Esophagus squamous epithelium (tissue), 5 donors: Measurements from ENCODE around the gene RNF112. TPM values are rescaled to one million over a fixed set of nuclear protein-coding genes. Genes with fewer than 3 reads are reported as not detected.

Experiments used
- DNase-seq: peaks from one replicate; lab custom pipeline; 2025; lab: John Stamatoyannopoulos, UW
- H3K27ac ChIP-seq, 4 donors: fragments of 200-600 bp; sonication (generic); one replicate each; pipeline ENCODE4 v1.5.1; 2016 to 2019; ENCODE audit warnings: mild to moderate bottlenecking in 1 of 4
- H3K27me3 ChIP-seq, 4 donors: fragments of 200-600 bp; sonication (generic); 1 replicate in 3 of 4; 2 replicates in 1 of 4; pipeline versions ENCODE4 v1.5.1 to v1.6.0; 2017 to 2021; ENCODE audit warnings: antibody characterized with exemption in 1 of 4
- H3K36me3 ChIP-seq, 3 donors: fragments of 200-600 bp; sonication (generic); one replicate each; pipeline ENCODE4 v1.5.1; 2016 to 2019
- H3K4me1 ChIP-seq, 3 donors: fragments of 200-600 bp; sonication (generic); one replicate each; pipeline ENCODE4 v1.5.1; 2017 to 2019
- H3K4me3 ChIP-seq, 4 donors: fragments of 200-600 bp; sonication (generic); 1 replicate in 3 of 4; 2 replicates in 1 of 4; pipeline ENCODE4 v1.5.1; 2016 to 2019; ENCODE audit warnings: mild to moderate bottlenecking in 2 of 4, moderate library complexity in 1 of 4
- H3K9me3 ChIP-seq, 3 donors: fragments of 200-600 bp; sonication (generic); one replicate each; pipeline ENCODE4 v1.5.1; 2016 to 2019
- POLR2A ChIP-seq, 4 donors: fragments of 450-650 bp; IDR thresholded peaks; one replicate each; pipeline ENCODE4 v1.6.1; 2017; ENCODE audit warnings: antibody characterized with exemption in 4 of 4, mild to moderate bottlenecking in 4 of 4, moderate library complexity in 3 of 4
- WGBS, 2 donors: methylation state at CpG; one replicate each; pipeline ENCODE4 v1.1.5; 2018; 5-methylcytosine and 5-hydroxymethylcytosine counted together
- intact Hi-C: fragments of 100-400 bp; cut with DNase I; formaldehyde crosslinking; loops from one replicate; pipeline ENCODE4 v1.15.0; 2022
- total RNA-seq, 4 donors: library from RNA; depleted of rRNA; stranded (reverse); fragments of >200 nt; gene quantifications; one replicate each; pipeline ENCODE4 v1.1.0, GENCODE V29; 2016
- TF ChIP-seq, protein P1 (sequence below), 6 experiments: fragments of 450-650 bp in 4 of 6; fragments of 200-600 bp in 2 of 6; sonication (generic) in 2 of 6; IDR thresholded peaks; one replicate each; pipeline ENCODE4 v1.5.1; 2016 to 2019; ENCODE audit warnings: antibody characterized with exemption in 6 of 6, mild to moderate bottlenecking in 4 of 6, moderate library complexity in 4 of 6
- donor health status: DM: yes; HTN: yes; CAD: no.

The RNF112 gene
- total RNA-seq, 4 donors from 2014 or later = 0.45 to 1.5 (median 0.92) TPM; not detected in 1

DNA sequence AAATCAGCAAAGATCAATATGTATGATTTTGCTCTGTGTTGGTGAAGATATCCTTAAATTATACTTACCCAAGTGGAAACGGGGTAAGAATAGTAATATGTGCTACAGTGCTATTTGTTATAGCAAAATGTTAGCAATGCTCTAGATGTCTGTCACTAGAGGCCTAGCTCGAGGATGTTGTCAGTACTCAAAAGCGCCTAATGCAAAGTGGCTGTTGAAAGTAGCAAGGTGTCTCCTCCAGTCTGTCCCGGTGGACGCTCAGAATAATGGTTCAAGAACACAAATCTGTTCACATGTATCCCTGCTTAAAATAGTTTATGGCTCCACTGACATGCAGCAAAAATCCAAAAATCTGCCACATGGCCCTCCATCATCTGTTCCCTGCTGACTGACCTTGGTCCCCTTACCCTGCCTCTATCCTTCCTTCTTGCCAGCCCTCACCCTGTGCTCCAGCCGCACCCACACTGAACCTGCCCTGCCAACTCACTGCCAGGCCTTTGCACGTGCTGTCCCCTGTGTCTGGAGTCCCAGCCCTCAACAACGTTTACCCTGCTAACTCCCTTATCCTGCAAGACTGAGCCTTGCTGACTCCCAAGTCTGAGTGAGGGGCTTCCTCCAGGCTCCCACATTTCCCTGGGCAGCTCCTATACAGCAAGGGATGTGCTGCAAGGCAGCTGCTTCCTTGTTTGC lies 9.6 kb upstream of the RNF112 start:
- Histone ChIP-seq H3K27ac (peak overlapping the region in 1 of 4 donors; percentile 38), H3K4me1 (peaks cover 22 to 50% (median 29%) of the 10 kb centered on the region in 3 donors), H3K27me3 (no peaks in the 10 kb centered on the region), H3K9me3 (no peaks in the 10 kb centered on the region), H3K4me3 (no peak overlapping the region), H3K36me3 (no peaks in the 10 kb centered on the region)
- intact Hi-C loops = no loop called here
- WGBS, 2 donors = 66 to 71% methylated on average over 8 of the region's 8 CpGs
- no peak for DNase-seq
- TF ChIP-seq, protein P1, sequence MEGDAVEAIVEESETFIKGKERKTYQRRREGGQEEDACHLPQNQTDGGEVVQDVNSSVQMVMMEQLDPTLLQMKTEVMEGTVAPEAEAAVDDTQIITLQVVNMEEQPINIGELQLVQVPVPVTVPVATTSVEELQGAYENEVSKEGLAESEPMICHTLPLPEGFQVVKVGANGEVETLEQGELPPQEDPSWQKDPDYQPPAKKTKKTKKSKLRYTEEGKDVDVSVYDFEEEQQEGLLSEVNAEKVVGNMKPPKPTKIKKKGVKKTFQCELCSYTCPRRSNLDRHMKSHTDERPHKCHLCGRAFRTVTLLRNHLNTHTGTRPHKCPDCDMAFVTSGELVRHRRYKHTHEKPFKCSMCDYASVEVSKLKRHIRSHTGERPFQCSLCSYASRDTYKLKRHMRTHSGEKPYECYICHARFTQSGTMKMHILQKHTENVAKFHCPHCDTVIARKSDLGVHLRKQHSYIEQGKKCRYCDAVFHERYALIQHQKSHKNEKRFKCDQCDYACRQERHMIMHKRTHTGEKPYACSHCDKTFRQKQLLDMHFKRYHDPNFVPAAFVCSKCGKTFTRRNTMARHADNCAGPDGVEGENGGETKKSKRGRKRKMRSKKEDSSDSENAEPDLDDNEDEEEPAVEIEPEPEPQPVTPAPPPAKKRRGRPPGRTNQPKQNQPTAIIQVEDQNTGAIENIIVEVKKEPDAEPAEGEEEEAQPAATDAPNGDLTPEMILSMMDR (IDR thresholded peaks at IDR 0.05) = no peak
- TF ChIP-seq POLR2A (IDR thresholded peaks at IDR 0.05) = no peak

DNA sequence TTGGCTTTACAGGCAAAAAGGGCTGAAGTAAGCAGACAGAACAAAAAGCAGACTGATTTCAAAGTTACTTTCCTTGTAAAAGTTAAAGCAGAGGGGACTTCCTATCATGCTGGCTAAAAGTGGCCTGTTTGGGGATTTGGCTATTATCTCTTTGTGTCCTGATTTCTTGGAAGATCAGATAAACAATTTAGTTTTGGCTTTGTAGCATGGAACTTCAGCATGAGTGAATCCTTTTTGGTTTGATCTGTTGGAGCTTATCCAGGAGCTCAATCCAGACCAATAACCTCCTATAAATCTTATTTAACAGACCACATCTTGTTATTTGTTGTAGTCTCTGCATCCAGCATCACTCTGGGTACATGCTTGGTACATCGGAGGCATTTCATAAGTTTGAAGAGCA lies 8.9 kb upstream of the RNF112 start:
- WGBS, 2 donors = 67% methylated on average over 1 of the region's 1 CpG; no CpG with 5 or more reads in 1 of the 2 donors

GRCh38 chr17:19403021-19403420 lies 8.0 kb upstream of the RNF112 start:
- Histone ChIP-seq H3K4me3 (no peak overlapping the region), H3K27me3 (no peaks in the 10 kb centered on the region), H3K4me1 (peaks cover 16 to 40% (median 24%) of the 10 kb centered on the region in 3 donors), H3K36me3 (no peaks in the 10 kb centered on the region), H3K27ac (peak overlapping the region in 1 of 4 donors; percentile 61), H3K9me3 (no peaks in the 10 kb centered on the region)
- WGBS, 2 donors = 88 to 91% methylated on average over 3 to 4 of the region's 4 CpGs
- TF ChIP-seq POLR2A (IDR thresholded peaks at IDR 0.05) = no peak
- TF ChIP-seq, protein P1 (IDR thresholded peaks at IDR 0.05) = no peak
- no peak for DNase-seq
- intact Hi-C loops = no loop called here

More for the DNA sequence above, 8.9 kb upstream of the RNF112 start:
- no peak overlapping the region for H3K4me3 ChIP-seq
- TF ChIP-seq, protein P1 (IDR thresholded peaks at IDR 0.05) = no peak
- TF ChIP-seq POLR2A (IDR thresholded peaks at IDR 0.05) = no peak
- H3K9me3 ChIP-seq = no peaks in the 10 kb centered on the region
- no peak for DNase-seq
- peaks cover 22 to 48% (median 29%) of the 10 kb centered on the region in 3 donors for H3K4me1 ChIP-seq
- intact Hi-C loops = no loop called here
- no peaks in the 10 kb centered on the region for H3K27me3 ChIP-seq
- H3K36me3 ChIP-seq = no peaks in the 10 kb centered on the region
- H3K27ac ChIP-seq = peak overlapping the region in 2 of 4 donors; percentile 38 to 61

GRCh38 chr17:19404264-19404663 lies 6.8 kb upstream of the RNF112 start:
- no peak for DNase-seq
- 72 to 100% methylated on average over 1 of the region's 1 CpG for WGBS, 2 donors
- Histone ChIP-seq H3K36me3 (no peaks in the 10 kb centered on the region), H3K4me1 (peaks cover 7 to 27% (median 12%) of the 10 kb centered on the region in 3 donors), H3K27ac (no peak overlapping the region), H3K4me3 (no peak overlapping the region), H3K27me3 (no peaks in the 10 kb centered on the region), H3K9me3 (no peaks in the 10 kb centered on the region)
- intact Hi-C loops = no loop called here
- no peak for TF ChIP-seq POLR2A (IDR thresholded peaks at IDR 0.05)

- TF ChIP-seq, protein P1 (IDR thresholded peaks at IDR 0.05) = no peak
- TF ChIP-seq POLR2A (IDR thresholded peaks at IDR 0.05) = no peak
- DNase-seq = no peak
- Histone ChIP-seq H3K36me3 (no peaks in the 10 kb centered on the region), H3K4me1 (peaks cover 0 to 26% (median 13%) of the 10 kb centered on the region in 3 donors), H3K27me3 (no peaks in the 10 kb centered on the region), H3K27ac (no peak overlapping the region), H3K9me3 (no peaks in the 10 kb centered on the region), H3K4me3 (no peak overlapping the region)
- intact Hi-C loops = no loop called here
- 91 to 94% methylated on average over 5 of the region's 5 CpGs for WGBS, 2 donors
Observed at GRCh38 chr17:19405114-19405513, 5.9 kb upstream of the RNF112 start.
